Measurements from ENCODE around the gene TKT.
A peak's percentile ranks its signal among the peaks of the same experiment; 100 is the strongest.

TKT gene

DNA sequence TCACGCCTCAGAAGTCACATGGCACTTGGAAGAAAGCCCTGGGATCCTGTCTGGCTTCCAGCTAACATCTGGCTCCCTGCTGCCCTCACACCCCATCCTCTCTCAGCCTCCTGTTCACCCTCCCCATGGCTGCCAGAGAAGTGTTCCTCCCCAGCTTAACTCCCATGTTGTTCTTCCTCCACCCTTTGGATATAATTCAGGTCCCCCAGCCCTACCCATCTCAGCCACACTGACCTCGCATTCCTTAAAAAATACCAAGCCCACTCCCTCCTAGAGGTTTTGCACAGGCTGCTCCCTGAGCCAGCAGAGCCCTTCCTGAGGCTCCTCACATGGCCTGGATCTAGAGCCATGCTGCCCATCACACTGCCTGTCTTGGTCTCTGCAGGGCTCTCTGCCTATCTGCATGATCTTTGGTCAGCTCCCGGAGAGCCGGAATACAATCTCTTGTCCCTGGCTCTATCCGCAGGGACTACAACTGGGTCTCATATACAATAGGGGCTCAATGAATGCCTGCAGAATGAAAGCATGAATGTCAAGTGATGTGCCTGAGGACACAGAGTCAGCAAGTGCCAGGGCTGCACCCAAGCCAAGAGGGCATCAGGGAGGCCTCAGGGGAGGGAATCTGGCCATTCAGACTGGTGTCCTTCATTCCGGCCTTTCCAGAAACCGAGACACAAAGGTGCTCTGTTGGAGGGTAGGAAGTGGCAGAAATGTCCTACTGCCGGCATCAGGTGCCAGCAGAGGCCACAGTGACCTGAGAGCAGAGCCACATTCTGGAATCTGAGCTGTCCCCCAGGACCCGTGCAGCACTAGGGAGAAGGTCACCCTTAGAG, 3.8 kb upstream of the TKT start:
- H3K27ac ChIP-seq, result no peak overlapping the region
- TF ChIP-seq, protein P1, sequence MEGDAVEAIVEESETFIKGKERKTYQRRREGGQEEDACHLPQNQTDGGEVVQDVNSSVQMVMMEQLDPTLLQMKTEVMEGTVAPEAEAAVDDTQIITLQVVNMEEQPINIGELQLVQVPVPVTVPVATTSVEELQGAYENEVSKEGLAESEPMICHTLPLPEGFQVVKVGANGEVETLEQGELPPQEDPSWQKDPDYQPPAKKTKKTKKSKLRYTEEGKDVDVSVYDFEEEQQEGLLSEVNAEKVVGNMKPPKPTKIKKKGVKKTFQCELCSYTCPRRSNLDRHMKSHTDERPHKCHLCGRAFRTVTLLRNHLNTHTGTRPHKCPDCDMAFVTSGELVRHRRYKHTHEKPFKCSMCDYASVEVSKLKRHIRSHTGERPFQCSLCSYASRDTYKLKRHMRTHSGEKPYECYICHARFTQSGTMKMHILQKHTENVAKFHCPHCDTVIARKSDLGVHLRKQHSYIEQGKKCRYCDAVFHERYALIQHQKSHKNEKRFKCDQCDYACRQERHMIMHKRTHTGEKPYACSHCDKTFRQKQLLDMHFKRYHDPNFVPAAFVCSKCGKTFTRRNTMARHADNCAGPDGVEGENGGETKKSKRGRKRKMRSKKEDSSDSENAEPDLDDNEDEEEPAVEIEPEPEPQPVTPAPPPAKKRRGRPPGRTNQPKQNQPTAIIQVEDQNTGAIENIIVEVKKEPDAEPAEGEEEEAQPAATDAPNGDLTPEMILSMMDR (conservative IDR thresholded peaks at IDR 0.05), result no peak

DNA sequence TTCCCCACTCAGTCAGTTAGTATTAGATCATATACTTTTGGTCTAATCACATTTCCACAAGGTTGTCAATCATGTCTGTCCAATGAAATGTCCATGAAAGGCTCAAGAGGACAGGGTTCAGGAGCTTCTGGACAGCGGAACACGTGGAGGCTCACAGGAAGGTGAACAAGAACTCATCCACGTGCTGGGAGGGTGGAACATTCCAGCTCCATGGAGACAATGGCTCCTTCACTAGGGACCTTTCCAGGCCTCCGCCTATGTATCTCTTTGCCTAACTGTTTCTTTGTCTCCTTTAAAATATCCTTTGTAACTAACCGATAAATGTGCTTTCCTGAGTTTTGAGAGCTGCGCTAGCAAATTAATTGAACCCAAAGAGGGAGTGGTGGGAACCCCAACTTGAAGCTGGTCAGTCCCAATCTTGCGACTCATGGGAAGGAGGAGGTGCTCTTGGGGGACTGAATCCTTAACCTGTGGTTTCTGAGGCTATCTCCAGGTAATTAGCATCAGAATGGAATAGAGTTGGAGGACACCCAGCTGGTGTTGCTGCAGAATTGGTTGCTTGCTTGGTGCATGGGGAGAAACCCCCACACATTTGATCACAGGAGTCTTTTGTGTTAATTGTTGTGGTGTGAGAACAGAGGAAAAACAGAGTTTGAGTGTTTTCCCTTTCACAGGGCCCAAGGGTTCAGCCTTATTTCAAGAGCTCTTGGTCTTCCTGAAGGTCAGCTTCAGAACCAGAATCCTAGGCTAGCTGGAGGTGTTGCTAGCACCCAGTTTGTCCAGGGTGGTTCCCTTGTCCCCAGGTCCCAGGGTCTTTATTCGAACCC, 3.0 kb upstream of the TKT start:
- no peak overlapping the region for H3K27ac ChIP-seq
- TF ChIP-seq, protein P1 (conservative IDR thresholded peaks at IDR 0.05), result no peak

DNA sequence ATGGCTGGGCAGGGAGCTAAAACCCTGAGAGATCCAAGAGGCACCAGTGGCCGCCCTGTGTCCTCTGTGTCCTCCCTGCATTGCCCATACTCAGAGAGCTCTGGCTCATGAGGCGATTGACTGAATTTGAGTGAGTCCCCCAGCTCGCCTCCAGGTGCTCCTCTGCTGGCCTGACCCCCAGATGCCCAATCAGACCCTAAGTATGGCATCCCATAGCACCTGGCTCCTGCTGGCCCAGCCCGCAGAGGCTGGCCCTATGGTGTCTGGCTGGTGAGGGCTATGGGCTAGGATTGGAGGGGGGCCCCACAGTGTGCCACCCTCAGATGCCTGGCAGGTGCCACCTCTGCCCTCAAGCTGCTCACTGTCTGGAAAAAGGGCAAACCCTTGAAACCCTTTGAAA, 1.6 kb upstream of the TKT start:
- H3K27ac ChIP-seq, result no peak overlapping the region
- TF ChIP-seq, protein P1 (conservative IDR thresholded peaks at IDR 0.05), result no peak

DNA sequence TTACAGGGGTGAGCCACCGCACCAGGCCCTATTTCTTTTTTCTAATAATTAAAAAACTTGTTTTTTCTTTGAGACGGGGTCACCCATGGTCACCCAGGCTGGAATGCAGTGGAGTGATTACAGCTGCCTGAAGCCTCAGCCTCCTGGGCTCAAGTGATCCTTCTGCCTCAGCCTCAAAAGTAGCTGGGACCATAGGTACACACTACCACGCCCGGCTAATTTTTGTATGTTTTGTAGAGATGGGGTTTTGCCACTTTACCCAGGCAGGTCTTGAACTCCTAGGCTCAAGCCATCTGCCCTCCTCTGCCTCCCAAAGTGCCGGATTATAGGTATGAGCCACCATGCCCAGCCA, 858 bp upstream of the TKT start:
- peak overlapping the region; percentile 95 for H3K27ac ChIP-seq
- TF ChIP-seq, protein P1 (conservative IDR thresholded peaks at IDR 0.05), result no peak

DNA sequence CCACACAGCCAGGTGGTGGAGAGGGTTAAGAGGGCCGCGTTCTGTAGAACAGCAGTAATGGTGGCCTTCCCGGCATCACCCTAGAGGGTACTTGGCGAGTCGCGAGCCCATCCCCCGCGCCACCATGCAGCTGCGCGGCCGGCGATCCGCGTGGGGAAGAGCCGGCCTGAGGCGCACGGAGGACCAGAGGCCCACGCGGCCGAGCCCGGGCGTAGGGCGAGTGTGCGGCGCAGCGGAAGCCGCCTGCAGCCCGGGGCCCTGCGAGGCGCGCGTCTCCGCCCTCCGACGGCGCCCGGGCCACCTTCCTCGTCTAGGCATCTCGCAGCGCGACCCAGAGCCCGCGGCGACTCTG, 423 bp downstream of the TKT start:
- peak overlapping the region; percentile 95 for H3K27ac ChIP-seq

DNA sequence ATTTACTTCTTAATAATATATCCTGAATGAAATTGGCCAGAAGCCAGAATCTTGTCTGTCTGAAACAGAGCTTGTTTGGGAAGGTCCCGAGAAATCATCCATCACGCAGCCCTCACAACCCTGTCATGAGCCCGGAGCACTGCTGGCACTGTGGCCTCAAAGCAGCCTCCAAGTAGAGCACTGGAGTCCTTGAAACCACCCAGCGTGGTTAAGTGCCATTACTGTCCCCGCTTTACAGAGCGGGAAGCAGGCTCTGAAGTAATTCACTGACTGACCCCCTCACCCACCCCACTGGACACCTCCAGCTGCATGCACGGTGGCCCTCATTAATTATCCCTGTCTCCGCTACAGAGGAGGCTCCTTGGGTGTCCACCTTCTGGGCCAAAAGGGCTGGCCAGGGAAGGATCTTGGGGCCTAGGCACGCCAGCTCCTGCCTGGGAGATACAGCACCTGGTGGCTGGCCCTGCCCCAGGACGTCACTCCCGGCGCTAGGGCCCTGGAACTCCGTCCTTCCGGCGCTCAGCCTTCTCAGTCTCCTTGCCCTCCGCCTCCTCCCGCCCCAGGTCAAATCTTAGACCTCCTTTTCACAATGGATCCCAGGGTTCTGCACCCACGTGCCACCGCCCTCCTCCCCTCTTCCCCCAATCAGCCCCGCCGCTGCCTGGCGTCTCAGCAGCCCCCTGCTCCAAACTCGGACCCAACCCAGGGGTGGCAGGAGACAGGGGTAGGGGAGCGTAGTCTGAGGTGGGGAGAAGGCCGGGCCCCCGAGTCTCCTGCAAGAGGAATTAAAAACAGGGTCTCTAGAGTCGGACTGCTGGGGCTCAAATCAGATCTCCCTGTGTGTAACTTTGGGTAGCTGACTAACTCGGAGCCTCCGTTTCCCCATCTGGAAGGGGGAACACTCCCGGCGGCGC, 1.1 kb downstream of the TKT start:
- TF ChIP-seq, protein P1 (conservative IDR thresholded peaks at IDR 0.05), result no peak
- H3K27ac ChIP-seq, result peak overlapping the region; percentile 95

More for the DNA sequence above, 423 bp downstream of the TKT start:
- TF ChIP-seq, protein P1 (conservative IDR thresholded peaks at IDR 0.05), result no peak

Data from VCaP (cell line).